Thoracic aorta (tissue), 2 donors: ENCODE results near the gene ADAMTSL1. TPM values are rescaled to one million over a fixed set of nuclear protein-coding genes. Genes with fewer than 3 reads are reported as not detected.

Experiments used
- ATAC-seq: fragments of 150-250 bp; one replicate; pipeline ENCODE4 v1.8.0; 2017; ENCODE audit warnings: low read depth; ENCODE audit not compliant: insufficient number of reproducible peaks, low FRiP score
- DNase-seq: peaks from one replicate; pipeline ENCODE4 v3.0.0-alpha.2; 2020; ENCODE audit warnings: low spot score
- H3K27ac ChIP-seq, 2 donors: fragments of 200-600 bp; sonication (generic); 1 replicate in 1 of 2; 2 replicates in 1 of 2; pipeline ENCODE4 v1.5.1; 2016; ENCODE audit warnings: mild to moderate bottlenecking in 2 of 2, moderate library complexity in 2 of 2
- H3K27me3 ChIP-seq: fragments of 200-600 bp; sonication (generic); replicated peaks from 2 replicates; pipeline ENCODE4 v1.6.0; 2016; ENCODE audit warnings: mild to moderate bottlenecking; ENCODE audit not compliant: insufficient read depth
- H3K36me3 ChIP-seq: fragments of 200-600 bp; sonication (generic); one replicate; pipeline ENCODE4 v1.5.1; 2016
- H3K4me1 ChIP-seq, 2 donors: fragments of 200-600 bp; sonication (generic); 1 replicate in 1 of 2; 2 replicates in 1 of 2; pipeline versions ENCODE4 v1.5.1 to v1.6.0; 2016; ENCODE audit warnings: low read depth in 2 of 2, mild to moderate bottlenecking in 1 of 2; ENCODE audit not compliant: control insufficient read depth in 1 of 2
- H3K4me3 ChIP-seq: fragments of 200-600 bp; sonication (generic); 2 replicates; pipeline ENCODE4 v1.5.1; 2016; ENCODE audit warnings: mild to moderate bottlenecking
- H3K9me3 ChIP-seq: fragments of 200-600 bp; sonication (generic); 2 replicates; pipeline ENCODE4 v1.5.1; 2016
- total RNA-seq, 2 donors: library from RNA; depleted of rRNA; stranded (reverse); fragments of >200 nt; gene quantifications; one replicate each; pipeline versions ENCODE4 v1.1.0 to v1.2.3, GENCODE V29; 2016
- TF ChIP-seq, protein P1 (sequence below): fragments of 200-600 bp; sonication (generic); IDR thresholded peaks from one replicate; pipeline ENCODE4 v1.5.1; 2019; ENCODE audit warnings: antibody characterized with exemption

Gene ADAMTSL1
- total RNA-seq, 2 donors from 2014 or later = 61.4 to 75.5 TPM

DNA sequence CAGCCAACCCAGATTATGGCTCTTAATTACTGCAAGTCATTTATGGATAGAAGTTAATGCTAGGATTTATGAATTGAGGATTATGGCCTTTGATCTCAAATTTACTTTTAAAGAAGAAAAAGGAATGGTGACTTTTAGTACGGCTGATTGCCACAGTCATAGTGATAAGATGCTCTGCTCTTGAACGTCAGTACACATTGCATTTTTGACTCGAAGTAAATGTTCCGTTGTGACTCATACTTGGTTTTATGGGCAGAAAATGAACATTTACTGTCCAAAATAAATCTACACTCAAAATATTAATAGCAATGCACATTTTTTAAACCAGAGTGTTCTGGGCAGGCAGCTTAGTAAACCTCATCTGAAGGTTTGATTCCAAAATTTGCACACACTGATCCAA is 830 bp downstream of the ADAMTSL1 start:
- ATAC-seq (no peak), DNase-seq (no peak)
- H3K4me3 ChIP-seq = peak overlapping the region; percentile 69
- TF ChIP-seq, protein P1, sequence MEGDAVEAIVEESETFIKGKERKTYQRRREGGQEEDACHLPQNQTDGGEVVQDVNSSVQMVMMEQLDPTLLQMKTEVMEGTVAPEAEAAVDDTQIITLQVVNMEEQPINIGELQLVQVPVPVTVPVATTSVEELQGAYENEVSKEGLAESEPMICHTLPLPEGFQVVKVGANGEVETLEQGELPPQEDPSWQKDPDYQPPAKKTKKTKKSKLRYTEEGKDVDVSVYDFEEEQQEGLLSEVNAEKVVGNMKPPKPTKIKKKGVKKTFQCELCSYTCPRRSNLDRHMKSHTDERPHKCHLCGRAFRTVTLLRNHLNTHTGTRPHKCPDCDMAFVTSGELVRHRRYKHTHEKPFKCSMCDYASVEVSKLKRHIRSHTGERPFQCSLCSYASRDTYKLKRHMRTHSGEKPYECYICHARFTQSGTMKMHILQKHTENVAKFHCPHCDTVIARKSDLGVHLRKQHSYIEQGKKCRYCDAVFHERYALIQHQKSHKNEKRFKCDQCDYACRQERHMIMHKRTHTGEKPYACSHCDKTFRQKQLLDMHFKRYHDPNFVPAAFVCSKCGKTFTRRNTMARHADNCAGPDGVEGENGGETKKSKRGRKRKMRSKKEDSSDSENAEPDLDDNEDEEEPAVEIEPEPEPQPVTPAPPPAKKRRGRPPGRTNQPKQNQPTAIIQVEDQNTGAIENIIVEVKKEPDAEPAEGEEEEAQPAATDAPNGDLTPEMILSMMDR = no peak
- no peaks in the 10 kb centered on the region for H3K9me3 ChIP-seq
- no peaks in the 10 kb centered on the region for H3K36me3 ChIP-seq
- H3K27ac ChIP-seq = peak overlapping the region; percentile 60 to 68
- peaks cover 24 to 66% of the 10 kb centered on the region in 2 donors for H3K4me1 ChIP-seq
- no peaks in the 10 kb centered on the region for H3K27me3 ChIP-seq

- Histone ChIP-seq H3K27ac (peak overlapping the region; percentile 6 to 75), H3K9me3 (no peaks in the 10 kb centered on the region), H3K36me3 (no peaks in the 10 kb centered on the region), H3K4me3 (no peak overlapping the region), H3K4me1 (peaks cover 28 to 78% of the 10 kb centered on the region in 2 donors), H3K27me3 (no peaks in the 10 kb centered on the region)
- DNase-seq = no peak
- TF ChIP-seq, protein P1 = no peak
- no peak for ATAC-seq
Measured at GRCh38 chr9:18477121-18477660, 3.2 kb downstream of the ADAMTSL1 start.

- ATAC-seq = no peak
- Histone ChIP-seq H3K27ac (peak overlapping the region; percentile 6 to 75), H3K9me3 (no peaks in the 10 kb centered on the region), H3K36me3 (no peaks in the 10 kb centered on the region), H3K4me1 (peaks cover 24 to 74% of the 10 kb centered on the region in 2 donors), H3K27me3 (no peaks in the 10 kb centered on the region), H3K4me3 (no peak overlapping the region)
- DNase-seq = no peak
- TF ChIP-seq, protein P1 = no peak
Measured at GRCh38 chr9:18477719-18478118, 3.8 kb downstream of the ADAMTSL1 start.

DNA sequence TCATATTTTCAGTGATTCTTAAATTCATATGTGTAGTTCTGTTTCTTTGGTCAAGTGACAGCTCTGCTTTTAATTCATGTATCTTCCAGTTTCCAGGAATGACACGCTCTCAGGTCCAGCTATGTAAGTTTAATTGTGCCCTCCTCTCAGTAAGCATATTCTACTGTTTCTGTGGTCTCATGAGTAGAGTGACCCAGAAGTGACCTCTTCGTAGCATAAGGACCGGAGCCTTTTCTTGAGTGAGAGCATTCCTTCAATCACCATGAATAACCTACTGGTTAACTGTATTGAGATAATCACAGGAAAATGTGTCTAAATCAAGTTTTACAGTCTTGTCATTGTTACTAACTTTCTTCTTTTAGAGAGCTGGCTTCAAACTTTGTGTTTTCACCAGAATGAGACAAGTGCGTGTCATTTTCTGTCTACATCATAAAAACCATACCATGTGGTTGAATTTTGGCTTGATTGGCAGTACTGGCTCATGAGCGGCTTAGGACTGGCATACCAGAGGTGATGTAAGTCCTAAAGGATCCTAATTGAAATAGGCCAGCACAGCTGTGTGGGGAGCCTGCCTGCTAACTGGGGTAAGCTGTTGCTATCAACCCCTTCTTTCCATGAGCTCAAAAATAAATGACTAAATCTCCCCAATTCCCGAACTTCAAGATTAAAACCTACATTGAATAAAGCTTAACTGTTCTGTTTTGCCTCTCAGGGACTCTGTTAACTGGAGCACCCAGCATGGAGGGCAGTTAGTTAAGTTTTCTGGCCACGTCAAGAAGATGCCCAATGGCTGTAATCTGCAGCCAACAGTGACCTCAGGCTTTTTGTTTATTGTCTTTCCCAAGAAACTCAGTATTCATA is 4.8 kb downstream of the ADAMTSL1 start:
- Histone ChIP-seq H3K36me3 (no peaks in the 10 kb centered on the region), H3K4me3 (peak overlapping the region; percentile 26), H3K27me3 (no peaks in the 10 kb centered on the region), H3K9me3 (no peaks in the 10 kb centered on the region), H3K4me1 (peaks cover 22 to 64% of the 10 kb centered on the region in 2 donors), H3K27ac (peak overlapping the region; percentile 75)
- TF ChIP-seq, protein P1 = no peak
- ATAC-seq = peak; percentile 52
- DNase-seq = no peak

DNA sequence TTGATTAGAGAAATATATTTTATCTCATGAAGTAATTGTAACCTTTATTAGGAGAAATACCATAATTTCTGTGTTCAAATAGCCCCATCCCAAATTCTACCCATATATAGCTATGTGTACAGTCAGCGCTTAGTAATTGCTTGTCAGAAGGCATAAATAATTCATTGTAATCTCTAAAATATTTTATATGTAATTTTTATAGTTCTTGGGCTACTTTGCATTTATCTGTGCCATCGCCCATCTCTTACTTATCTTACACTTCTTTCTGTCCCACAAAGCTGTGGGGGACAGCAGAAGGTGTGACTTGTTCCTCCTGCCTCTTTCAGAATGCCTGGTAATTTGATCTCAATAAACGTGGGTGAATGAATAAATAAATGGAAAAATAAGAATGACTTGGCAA is 5.5 kb downstream of the ADAMTSL1 start:
- peaks cover 22 to 61% of the 10 kb centered on the region in 2 donors for H3K4me1 ChIP-seq
- no peaks in the 10 kb centered on the region for H3K9me3 ChIP-seq
- peak overlapping the region; percentile 75 for H3K27ac ChIP-seq
- no peaks in the 10 kb centered on the region for H3K27me3 ChIP-seq
- no peaks in the 10 kb centered on the region for H3K36me3 ChIP-seq
- no peak for ATAC-seq
- H3K4me3 ChIP-seq = no peak overlapping the region
- no peak for DNase-seq
- TF ChIP-seq, protein P1 = no peak
